ENCODE results near the gene FOXN1.
A peak's percentile ranks its signal among the peaks of the same experiment; 100 is the strongest.

Gene FOXN1

GRCh38 chr17:28508211-28508724 lies 2.1 kb downstream of the FOXN1 start:
- TF ChIP-seq CTCF (IDR thresholded peaks at IDR 0.05), result no peak
- H3K4me3 Mint-ChIP-seq, result peak overlapping the region; percentile 31
- peaks cover 45% of the 10 kb centered on the region for H3K27me3 Mint-ChIP-seq (ENCODE audit: low read depth, poor library complexity)
- H3K9me3 Mint-ChIP-seq, result no peaks in the 10 kb centered on the region
- DNase-seq, result no peak
- H3K36me3 Mint-ChIP-seq (ENCODE audit: low read depth), result no peaks in the 10 kb centered on the region
- peaks cover 82% of the 10 kb centered on the region for H3K4me1 Mint-ChIP-seq
- no peak overlapping the region for H3K27ac Mint-ChIP-seq

- no peak for TF ChIP-seq CTCF (IDR thresholded peaks at IDR 0.05)
- Mint-ChIP-seq H3K4me1 (peaks cover 81% of the 10 kb centered on the region), H3K36me3 (ENCODE audit: low read depth) (no peaks in the 10 kb centered on the region), H3K9me3 (no peaks in the 10 kb centered on the region), H3K4me3 (no peak overlapping the region), H3K27ac (peak overlapping the region; percentile 84), H3K27me3 (ENCODE audit: low read depth, poor library complexity) (peaks cover 40% of the 10 kb centered on the region)
- DNase-seq, result no peak
Measured at GRCh38 chr17:28509789-28510188, 3.6 kb downstream of the FOXN1 start.

- peaks cover 7% of the 10 kb centered on the region for H3K9me3 Mint-ChIP-seq
- H3K36me3 Mint-ChIP-seq (ENCODE audit: low read depth), result no peaks in the 10 kb centered on the region
- H3K27me3 Mint-ChIP-seq (ENCODE audit: low read depth, poor library complexity), result peaks cover 46% of the 10 kb centered on the region
- H3K27ac Mint-ChIP-seq, result no peak overlapping the region
- no peak for TF ChIP-seq CTCF (IDR thresholded peaks at IDR 0.05)
- no peak overlapping the region for H3K4me3 Mint-ChIP-seq
- no peak for DNase-seq
- peaks cover 61% of the 10 kb centered on the region for H3K4me1 Mint-ChIP-seq
Measured at GRCh38 chr17:28511858-28512461, 5.8 kb downstream of the FOXN1 start.

- no peak for DNase-seq
Measured at GRCh38 chr17:28513476-28513875, 7.3 kb downstream of the FOXN1 start.

GRCh38 chr17:28514561-28515002 lies 8.4 kb downstream of the FOXN1 start:
- H3K27ac Mint-ChIP-seq, result no peak overlapping the region

More at GRCh38 chr17:28513476-28513875, 7.3 kb downstream of the FOXN1 start:
- H3K9me3 Mint-ChIP-seq, result peaks cover 11% of the 10 kb centered on the region
- no peak for TF ChIP-seq CTCF (IDR thresholded peaks at IDR 0.05)
- peaks cover 55% of the 10 kb centered on the region for H3K4me1 Mint-ChIP-seq
- no peak overlapping the region for H3K4me3 Mint-ChIP-seq
- H3K36me3 Mint-ChIP-seq (ENCODE audit: low read depth), result no peaks in the 10 kb centered on the region
- no peak overlapping the region for H3K27ac Mint-ChIP-seq
- peaks cover 46% of the 10 kb centered on the region for H3K27me3 Mint-ChIP-seq (ENCODE audit: low read depth, poor library complexity)

More at GRCh38 chr17:28514561-28515002, 8.4 kb downstream of the FOXN1 start:
- peaks cover 39% of the 10 kb centered on the region for H3K27me3 Mint-ChIP-seq (ENCODE audit: low read depth, poor library complexity)
- no peak for TF ChIP-seq CTCF (IDR thresholded peaks at IDR 0.05)
- H3K4me1 Mint-ChIP-seq, result peaks cover 57% of the 10 kb centered on the region
- DNase-seq, result no peak
- H3K9me3 Mint-ChIP-seq, result peaks cover 11% of the 10 kb centered on the region
- no peaks in the 10 kb centered on the region for H3K36me3 Mint-ChIP-seq (ENCODE audit: low read depth)
- no peak overlapping the region for H3K4me3 Mint-ChIP-seq
